Naive B cell (primary cell): ENCODE data around the gene ZDHHC11B. TPM values are rescaled to one million over a fixed set of nuclear protein-coding genes. Genes with fewer than 3 reads are reported as not detected.
"Not testable (repeated sequence)": the region's sequence is repeated elsewhere in the genome, so short reads cannot be mapped to it uniquely, and the experiment has no call there.

Experiments used
- ATAC-seq, 2 donors: fragments of 150-1000 bp; cut with Tn5 transposase; 2 replicates each; pipeline ENCODE4 v1.10.0; 2021; ENCODE audit warnings: low read depth in 2 of 2, mild to moderate bottlenecking in 2 of 2, moderate library complexity in 2 of 2
- DNase-seq: peaks from one replicate; pipeline ENCODE4 v3.0.0; 2022
- H3K27ac Mint-ChIP-seq, 6 donors: one replicate each; pipeline ENCODE4 v1.8.0; 2020 to 2022; ENCODE audit warnings: mild to moderate bottlenecking in 6 of 6, mixed read lengths in 6 of 6, moderate library complexity in 5 of 6, inconsistent platforms in 2 of 6
- H3K27me3 Mint-ChIP-seq, 3 donors: one replicate each; pipeline ENCODE4 v1.8.0; 2021 to 2022; ENCODE audit warnings: mixed read lengths in 3 of 3, mild to moderate bottlenecking in 1 of 3
- H3K36me3 Mint-ChIP-seq, 2 donors: one replicate each; pipeline ENCODE4 v1.8.0; 2020 to 2022; ENCODE audit warnings: mixed read lengths in 2 of 2, inconsistent platforms in 1 of 2, mild to moderate bottlenecking in 1 of 2
- H3K4me1 Mint-ChIP-seq, 3 donors: one replicate each; pipeline ENCODE4 v1.8.0; 2020 to 2022; ENCODE audit warnings: mixed read lengths in 3 of 3, inconsistent platforms in 1 of 3, mild to moderate bottlenecking in 1 of 3, moderate library complexity in 1 of 3
- H3K4me3 Mint-ChIP-seq, 8 donors: one replicate each; pipeline ENCODE4 v1.8.0; 2020 to 2022; ENCODE audit warnings: mild to moderate bottlenecking in 8 of 8, mixed read lengths in 8 of 8, moderate library complexity in 8 of 8, inconsistent platforms in 2 of 8
- H3K9me3 Mint-ChIP-seq, 7 donors: one replicate each; pipeline ENCODE4 v1.8.0; 2020 to 2022; ENCODE audit warnings: mixed read lengths in 7 of 7, mild to moderate bottlenecking in 5 of 7, inconsistent platforms in 2 of 7, moderate library complexity in 1 of 7
- polyA plus RNA-seq, 6 donors: library from polyadenylated mRNA; unstranded; fragments of 300-500 nt; fragmentation: Illumina TruSeq; gene quantifications; one replicate each; pipeline ENCODE4 v1.2.3, GENCODE V29; 2021; ENCODE audit warnings: low read depth in 6 of 6

The ZDHHC11B gene
- polyA plus RNA-seq, 6 donors from 2014 or later, result not detected

DNA sequence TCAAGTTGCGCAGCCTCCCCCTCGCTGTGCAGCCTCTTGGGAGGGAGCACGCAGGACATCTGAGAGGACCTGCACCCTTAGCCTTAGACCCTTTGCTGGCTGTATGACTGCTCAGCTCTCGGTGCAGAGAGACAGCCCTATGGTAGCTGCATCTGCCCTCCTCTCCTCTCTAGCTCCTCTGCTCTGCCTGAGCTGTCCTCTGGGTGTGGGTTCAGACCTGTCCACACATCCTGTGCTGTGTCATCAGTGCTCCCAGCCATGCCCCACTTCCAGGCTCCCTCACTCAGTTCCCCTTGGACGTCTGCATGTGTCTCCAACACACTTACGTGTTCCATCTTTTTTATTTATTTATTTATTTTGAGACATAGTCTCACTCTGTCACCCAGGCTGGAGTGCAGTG, 60.7 kb downstream of the ZDHHC11B start:
- peaks cover 9 to 22% of the 10 kb centered on the region in 2 donors for H3K36me3 Mint-ChIP-seq
- ATAC-seq, H3K27ac Mint-ChIP-seq, H3K4me1 Mint-ChIP-seq, H3K4me3 Mint-ChIP-seq, DNase-seq: not testable (repeated sequence)
- peaks cover 8 to 25% (median 21%) of the 10 kb centered on the region in 7 donors for H3K9me3 Mint-ChIP-seq
- peaks cover 12 to 25% (median 22%) of the 10 kb centered on the region in 3 donors for H3K27me3 Mint-ChIP-seq

DNA sequence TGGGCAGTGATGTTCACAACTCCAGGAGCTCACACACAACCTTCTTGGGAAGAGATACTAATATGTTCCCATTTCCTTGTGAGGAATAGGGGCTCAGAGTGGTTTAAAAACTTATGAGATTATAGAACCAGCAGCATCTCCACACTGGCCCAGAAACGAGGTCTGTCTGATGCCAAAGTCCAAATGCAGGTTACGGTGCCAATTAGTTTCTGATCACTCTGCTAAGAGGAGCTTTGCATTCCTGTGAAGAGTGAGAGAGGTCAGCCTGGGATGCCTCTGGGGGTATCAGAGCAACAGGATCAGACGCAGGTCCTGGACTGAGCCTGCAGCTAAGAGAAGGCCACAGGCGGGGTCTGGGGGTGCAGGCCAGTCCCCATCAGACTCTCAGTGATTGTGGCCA, 61.2 kb downstream of the ZDHHC11B start:
- Mint-ChIP-seq H3K9me3 (peaks cover 11 to 31% (median 25%) of the 10 kb centered on the region in 7 donors), H3K27me3 (peaks cover 11 to 25% (median 25%) of the 10 kb centered on the region in 3 donors), H3K36me3 (peaks cover 9 to 28% of the 10 kb centered on the region in 2 donors)
- not testable (repeated sequence) for DNase-seq, H3K4me1 Mint-ChIP-seq, H3K27ac Mint-ChIP-seq, ATAC-seq, H3K4me3 Mint-ChIP-seq

DNA sequence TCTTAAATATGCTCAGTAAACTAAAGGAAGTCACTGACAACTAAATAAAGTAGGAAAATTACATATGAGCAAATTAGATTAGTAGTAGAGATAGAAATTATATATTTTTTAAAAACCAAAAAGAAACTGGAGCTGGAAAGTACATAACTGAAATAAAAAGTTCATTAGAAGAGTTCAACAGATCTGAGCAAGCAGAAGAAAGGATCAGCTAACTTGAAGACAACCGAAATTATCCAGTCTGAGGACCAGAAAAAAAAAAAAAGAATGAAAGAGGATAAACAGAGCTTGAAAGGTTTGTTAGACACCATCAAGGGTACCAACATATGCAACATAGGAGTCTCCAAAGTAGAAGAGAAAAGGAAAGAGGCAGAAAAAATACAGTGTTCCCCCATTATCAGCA, 65.2 kb downstream of the ZDHHC11B start:
- DNase-seq, H3K4me1 Mint-ChIP-seq, ATAC-seq, H3K27ac Mint-ChIP-seq: not testable (repeated sequence)
- Mint-ChIP-seq H3K4me3 (peak overlapping the region in 1 of 8 donors; percentile 24), H3K27me3 (peaks cover 27 to 43% (median 42%) of the 10 kb centered on the region in 3 donors), H3K36me3 (peaks cover 9 to 39% of the 10 kb centered on the region in 2 donors), H3K9me3 (peaks cover 15 to 39% (median 33%) of the 10 kb centered on the region in 7 donors)

DNA sequence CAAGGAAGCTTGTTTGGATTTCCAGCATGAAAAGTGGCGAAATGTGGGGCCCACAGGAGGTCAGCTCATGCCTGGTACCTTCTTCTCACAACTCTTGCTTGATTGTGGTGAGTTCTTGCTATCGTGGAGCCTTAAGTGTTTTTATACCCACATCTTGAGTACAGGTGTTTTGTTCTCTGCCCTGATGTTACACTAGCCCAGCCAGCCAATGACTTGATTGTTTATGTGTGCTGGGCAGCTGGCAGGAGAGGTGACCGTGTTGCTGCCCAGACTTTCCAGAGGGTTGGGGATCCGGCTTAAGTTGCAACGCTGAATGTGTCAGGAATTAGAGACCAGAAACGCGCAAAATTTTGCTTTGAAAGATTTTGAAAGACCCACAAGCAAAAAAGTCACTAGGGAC, 67.4 kb downstream of the ZDHHC11B start:
- Mint-ChIP-seq H3K4me1 (no peaks in the 10 kb centered on the region), H3K9me3 (peaks cover 15 to 39% (median 33%) of the 10 kb centered on the region in 7 donors), H3K27me3 (peaks cover 32 to 50% (median 47%) of the 10 kb centered on the region in 3 donors), H3K4me3 (peak overlapping the region in 1 of 8 donors; percentile 30), H3K36me3 (peaks cover 9 to 39% of the 10 kb centered on the region in 2 donors), H3K27ac (no peak overlapping the region)
- no peak for ATAC-seq
- no peak for DNase-seq

DNA sequence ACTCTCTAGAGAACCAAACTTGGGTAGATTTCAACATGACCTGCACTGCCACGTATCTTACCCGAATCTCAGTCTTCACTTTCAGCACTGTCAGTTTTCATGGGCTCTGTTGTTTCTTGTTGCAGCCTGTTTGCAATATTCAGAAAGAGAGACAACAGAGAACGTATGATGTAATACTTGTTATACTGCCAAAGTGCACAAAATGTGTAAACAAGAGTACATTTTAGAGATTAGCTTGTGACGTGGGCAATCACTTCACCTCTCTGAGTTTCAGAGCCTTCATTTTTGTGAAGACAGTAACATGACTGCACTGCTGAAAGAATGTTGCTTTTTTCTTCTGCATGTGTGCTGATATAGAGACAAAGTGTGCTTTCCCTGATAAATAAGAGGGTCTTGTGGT, 67.8 kb downstream of the ZDHHC11B start:
- not testable (repeated sequence) for H3K4me1 Mint-ChIP-seq, DNase-seq, H3K27ac Mint-ChIP-seq, H3K4me3 Mint-ChIP-seq, ATAC-seq
- H3K9me3 Mint-ChIP-seq, result peaks cover 15 to 38% (median 33%) of the 10 kb centered on the region in 7 donors
- H3K27me3 Mint-ChIP-seq, result peaks cover 29 to 50% (median 46%) of the 10 kb centered on the region in 3 donors
- H3K36me3 Mint-ChIP-seq, result peaks cover 9 to 38% of the 10 kb centered on the region in 2 donors

DNA sequence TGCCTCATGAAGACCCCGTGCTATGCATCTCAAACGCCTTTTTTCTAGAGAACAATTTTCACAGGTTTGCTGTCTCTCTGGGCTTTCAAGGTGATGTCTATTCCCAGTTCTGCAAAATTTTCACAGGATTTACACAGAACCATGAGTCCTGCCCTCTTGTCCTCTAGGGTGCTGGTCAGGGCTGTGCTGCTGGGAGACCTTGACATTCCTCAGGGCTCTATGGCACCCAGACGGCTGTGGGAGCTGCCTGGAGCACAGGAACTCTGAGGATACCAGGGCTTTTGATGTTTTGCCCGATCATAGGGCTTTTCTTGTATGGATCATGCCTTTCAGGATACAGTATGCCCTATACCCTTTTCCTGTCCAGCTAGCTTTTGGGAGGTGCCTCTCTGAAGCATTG, 68.9 kb downstream of the ZDHHC11B start:
- not testable (repeated sequence) for H3K4me1 Mint-ChIP-seq, ATAC-seq, H3K27ac Mint-ChIP-seq, DNase-seq, H3K4me3 Mint-ChIP-seq
- Mint-ChIP-seq H3K27me3 (peaks cover 30 to 55% (median 51%) of the 10 kb centered on the region in 3 donors), H3K36me3 (peaks cover 9 to 33% of the 10 kb centered on the region in 2 donors), H3K9me3 (peaks cover 14 to 30% (median 27%) of the 10 kb centered on the region in 7 donors)

DNA sequence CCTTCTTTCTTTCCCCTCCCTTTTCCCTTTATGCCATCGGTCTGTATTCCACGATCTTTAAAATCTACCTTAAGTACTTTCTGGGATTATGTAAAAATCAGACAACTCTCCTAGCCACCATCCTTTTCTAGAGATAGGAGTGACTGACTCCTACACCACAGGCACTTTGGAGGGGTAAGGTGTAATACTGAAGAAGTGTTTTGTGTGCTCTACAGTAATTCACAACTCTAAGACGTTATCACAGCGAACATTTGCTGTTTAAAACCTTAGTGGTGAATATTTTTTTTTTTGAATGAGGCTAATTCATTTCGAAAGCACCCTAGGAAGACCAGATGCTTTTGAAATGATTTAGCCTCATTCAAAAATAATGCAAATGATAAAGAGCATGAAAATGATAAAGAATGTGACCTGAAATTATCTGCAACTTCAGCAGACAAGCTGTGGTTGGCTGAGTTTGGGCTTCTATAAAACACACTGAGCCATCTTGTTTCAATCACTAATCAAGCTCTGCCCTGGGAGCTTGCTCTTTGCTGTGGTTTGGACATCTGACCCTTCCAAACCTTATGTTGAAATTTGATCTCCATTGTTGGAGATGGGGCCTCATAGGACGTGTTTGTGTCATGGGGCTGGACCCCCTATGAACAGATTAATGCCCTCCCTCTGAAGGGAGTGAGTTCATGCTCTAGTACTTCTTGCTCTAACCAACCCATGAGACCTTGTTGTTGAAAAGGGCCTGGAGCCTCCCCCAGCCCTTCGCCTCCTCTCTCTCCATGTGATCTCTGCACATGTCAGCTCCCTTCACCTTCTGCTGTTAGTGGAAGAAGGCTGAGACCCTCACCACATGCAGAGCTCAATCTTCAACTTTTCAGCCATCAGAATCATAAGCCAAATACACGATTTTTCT, 70.1 kb downstream of the ZDHHC11B start:
- peaks cover 10 to 25% (median 18%) of the 10 kb centered on the region in 7 donors for H3K9me3 Mint-ChIP-seq
- H3K4me3 Mint-ChIP-seq, DNase-seq, H3K27ac Mint-ChIP-seq, ATAC-seq, H3K4me1 Mint-ChIP-seq: not testable (repeated sequence)
- H3K36me3 Mint-ChIP-seq, result peaks cover 1 to 23% of the 10 kb centered on the region in 2 donors
- H3K27me3 Mint-ChIP-seq, result peaks cover 30 to 52% (median 45%) of the 10 kb centered on the region in 3 donors

DNA sequence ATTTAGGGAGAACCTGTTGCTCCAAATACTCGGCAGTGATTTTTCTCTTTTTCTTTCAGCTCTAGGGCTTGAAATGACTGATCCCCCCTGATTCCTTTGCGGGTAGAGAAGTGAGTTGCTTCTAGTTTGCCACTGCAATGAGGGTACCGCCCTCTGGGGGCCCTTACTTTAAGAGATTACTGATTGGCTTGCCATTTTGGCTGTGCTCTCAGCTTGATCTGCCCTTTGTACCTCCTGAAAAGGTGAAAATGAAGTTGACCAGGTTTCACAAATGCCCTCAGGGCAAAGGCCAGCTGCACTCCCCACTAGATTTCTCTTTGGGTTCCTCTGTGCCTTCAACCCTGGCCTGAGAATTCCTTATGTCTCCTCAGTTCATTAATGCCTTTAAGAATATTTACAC, 70.8 kb downstream of the ZDHHC11B start:
- DNase-seq, H3K27ac Mint-ChIP-seq, H3K4me3 Mint-ChIP-seq, H3K4me1 Mint-ChIP-seq, ATAC-seq: not testable (repeated sequence)
- Mint-ChIP-seq H3K36me3 (peaks cover 0 to 16% of the 10 kb centered on the region in 2 donors), H3K9me3 (peaks cover 7 to 18% (median 12%) of the 10 kb centered on the region in 7 donors), H3K27me3 (peaks cover 30 to 49% (median 42%) of the 10 kb centered on the region in 3 donors)

DNA sequence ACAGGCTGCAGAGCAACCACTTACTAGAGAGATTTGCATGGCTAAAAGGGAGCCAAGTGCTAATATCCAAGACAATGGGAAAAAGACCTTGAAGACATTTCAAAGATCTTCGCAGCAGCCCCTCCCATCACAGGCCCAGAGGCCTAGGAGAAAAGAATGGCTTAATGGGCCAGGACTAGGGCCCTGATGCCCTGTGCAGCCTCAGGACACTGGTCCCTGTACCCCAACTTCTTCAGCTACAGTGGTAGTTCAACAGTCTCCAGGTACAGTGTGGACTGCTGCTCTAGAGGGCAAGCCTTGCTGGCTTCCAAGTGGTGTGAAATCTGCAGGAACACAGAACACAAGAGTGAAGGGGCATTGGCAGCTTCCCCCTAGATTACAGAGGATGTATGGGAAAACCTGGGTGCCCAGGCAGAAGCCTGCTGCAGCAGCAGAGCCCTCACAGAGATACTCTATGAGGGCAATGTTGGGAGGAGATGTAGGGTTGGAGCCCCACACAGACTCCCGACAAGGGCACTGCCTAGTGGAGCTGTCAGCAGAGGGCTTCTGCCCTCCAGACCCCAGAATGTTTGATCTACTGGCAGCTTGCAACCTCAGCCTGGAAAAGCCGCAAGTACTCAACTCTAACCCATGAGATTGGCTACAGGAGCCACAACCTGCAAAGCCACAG, 75.5 kb downstream of the ZDHHC11B start:
- not testable (repeated sequence) for H3K4me1 Mint-ChIP-seq, H3K36me3 Mint-ChIP-seq, H3K9me3 Mint-ChIP-seq, H3K27ac Mint-ChIP-seq, DNase-seq, H3K4me3 Mint-ChIP-seq, ATAC-seq
- H3K27me3 Mint-ChIP-seq, result peaks cover 11 to 22% (median 17%) of the 10 kb centered on the region in 3 donors

DNA sequence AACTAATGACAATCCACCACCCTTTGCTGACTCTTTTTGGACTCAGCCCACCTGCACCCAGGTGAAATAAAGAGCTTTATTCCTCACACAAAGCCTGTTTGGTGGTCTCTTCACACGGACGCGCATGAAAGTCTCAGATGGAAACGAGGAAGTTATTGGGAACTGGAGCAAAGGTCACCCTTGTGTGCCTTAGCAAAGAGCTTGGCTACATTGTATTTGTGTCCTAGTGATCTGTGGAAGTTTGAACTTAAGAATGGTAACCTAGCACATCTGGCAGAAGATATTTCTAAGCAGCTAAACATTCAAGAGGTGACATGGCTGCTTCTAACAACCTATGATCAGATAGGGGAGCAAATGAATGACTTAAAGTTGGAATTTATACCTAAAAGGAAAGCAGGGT, 76.2 kb downstream of the ZDHHC11B start:
- H3K9me3 Mint-ChIP-seq, ATAC-seq, H3K27ac Mint-ChIP-seq, H3K4me1 Mint-ChIP-seq, DNase-seq, H3K4me3 Mint-ChIP-seq, H3K36me3 Mint-ChIP-seq: not testable (repeated sequence)
- peaks cover 11 to 22% (median 17%) of the 10 kb centered on the region in 3 donors for H3K27me3 Mint-ChIP-seq

DNA sequence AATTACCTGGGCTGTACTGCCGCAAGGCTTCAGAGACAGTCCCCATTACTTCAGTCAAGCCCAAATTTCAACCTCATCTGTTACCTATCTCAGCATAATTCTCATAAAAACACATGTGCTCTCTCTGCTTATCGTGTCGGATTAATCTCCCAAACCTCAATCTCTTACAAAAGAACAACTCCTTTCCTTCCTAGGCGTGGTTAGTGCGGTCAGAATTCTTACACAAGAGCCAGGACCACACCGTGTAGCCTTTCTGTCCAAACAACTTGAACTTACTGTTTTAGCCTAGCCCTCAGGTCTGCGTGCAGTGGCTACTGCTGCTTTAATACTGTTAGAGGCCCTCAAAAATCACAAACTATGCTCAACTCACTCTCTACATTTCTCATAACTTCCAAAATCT, 78.4 kb downstream of the ZDHHC11B start:
- H3K27ac Mint-ChIP-seq, H3K4me3 Mint-ChIP-seq, H3K4me1 Mint-ChIP-seq, H3K36me3 Mint-ChIP-seq, H3K9me3 Mint-ChIP-seq, DNase-seq, ATAC-seq: not testable (repeated sequence)
- H3K27me3 Mint-ChIP-seq, result peaks cover 5 to 13% (median 6%) of the 10 kb centered on the region in 3 donors

DNA sequence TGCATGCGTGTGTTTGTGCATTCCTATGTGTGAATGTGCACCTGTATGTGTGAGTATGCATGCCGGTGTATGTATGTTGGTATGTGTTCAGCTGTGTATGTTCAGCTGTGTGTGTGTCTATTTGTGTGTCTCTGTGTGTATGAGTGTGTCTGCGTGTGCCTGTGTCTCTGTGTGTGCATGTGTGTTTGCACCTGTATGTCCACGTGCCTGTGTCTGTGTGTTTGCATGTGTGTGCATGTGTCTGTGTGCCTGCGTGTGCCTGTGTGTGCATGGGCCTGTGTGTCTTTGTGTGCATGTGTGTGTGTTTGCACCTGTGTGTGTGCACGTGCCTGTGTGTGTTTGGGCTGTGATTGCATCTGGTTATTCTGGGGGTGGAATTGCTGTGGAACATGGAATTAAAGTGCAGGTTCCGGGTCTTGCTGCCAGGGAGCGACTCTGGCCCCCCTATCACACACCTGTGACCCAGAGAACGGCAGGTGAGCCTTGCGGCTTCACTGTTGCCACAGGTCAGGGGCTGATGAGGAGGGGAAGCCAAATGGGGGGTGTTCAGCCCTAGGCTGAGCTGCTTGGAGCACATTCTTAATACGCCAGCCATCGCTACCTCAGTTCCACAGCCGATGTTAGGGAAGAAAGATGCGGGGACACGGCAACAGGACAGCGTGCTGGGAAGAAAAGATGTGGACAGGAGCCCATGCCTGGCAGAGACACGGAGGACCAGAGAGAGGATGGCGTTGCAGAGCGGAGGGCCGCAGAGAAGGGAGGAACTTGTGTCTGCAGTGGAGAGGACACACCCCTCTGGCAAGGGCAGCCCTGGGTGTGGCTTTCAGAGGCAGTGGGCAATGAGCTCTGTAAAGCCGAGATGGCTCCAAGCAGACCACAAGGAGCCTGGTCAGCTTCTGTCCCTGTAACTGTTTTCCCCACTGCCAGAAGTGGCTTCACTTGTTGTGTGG, 87.5 kb downstream of the ZDHHC11B start:
- ATAC-seq, H3K4me1 Mint-ChIP-seq, DNase-seq, H3K9me3 Mint-ChIP-seq, H3K36me3 Mint-ChIP-seq: not testable (repeated sequence)
- Mint-ChIP-seq H3K27me3 (peaks cover 8 to 20% (median 11%) of the 10 kb centered on the region in 3 donors), H3K4me3 (peak overlapping the region in 1 of 8 donors; percentile 0), H3K27ac (peak overlapping the region in 2 of 6 donors; percentile 33 to 49)
